ENCODE data around the gene TST.

- TF ChIP-seq CTCF (IDR thresholded peaks at IDR 0.05) (no peak), POLR2A (IDR thresholded peaks at IDR 0.05) (no peak)
Measured at GRCh38 chr22:36968249-36968964, 50.8 kb downstream of the TST start.
